ENCODE measurements around the gene ODAD3. TPM values are rescaled to one million over a fixed set of nuclear protein-coding genes. Genes with fewer than 3 reads are reported as not detected.
"Not testable (repeated sequence)": the region's sequence is repeated elsewhere in the genome, so short reads cannot be mapped to it uniquely, and the experiment has no call there.

ODAD3 gene
- 0.35 and 0.75 TPM in 2 replicates for total RNA-seq

- peak; percentile 99 for DNase-seq (ENCODE audit: low read depth)
These were observed at the start of gene ODAD3, which contains the start of gene PRKCSH for GRCh38 chr19:11435057-11435832. Gene ODAD3, minus strand, starts transcription at chr19:11435121. Its CDS starts 105 bp downstream, at chr19:11435016. Gene PRKCSH, plus strand, starts transcription at chr19:11435635. Its CDS starts 483 bp downstream, at chr19:11436118.

GRCh38 chr19:11483366-11484111, 48.6 kb upstream of the ODAD3 start:
- DNase-seq (ENCODE audit: low read depth): no peak

GRCh38 chr19:11482384-11483050, 47.6 kb upstream of the ODAD3 start:
- no peak for DNase-seq (ENCODE audit: low read depth)

GRCh38 chr19:11481534-11482383, 46.8 kb upstream of the ODAD3 start:
- peak; percentile 45 for DNase-seq (ENCODE audit: low read depth)

- DNase-seq (ENCODE audit: low read depth): no peak
These were observed 46.0 kb upstream of the ODAD3 start, which contains the start of gene ELAVL3 for GRCh38 chr19:11480715-11481533. Gene ELAVL3, minus strand, starts transcription at chr19:11481046. Its CDS starts 438 bp downstream, at chr19:11480608.

GRCh38 chr19:11479898-11480714, 45.2 kb upstream of the ODAD3 start:
- no peak for DNase-seq (ENCODE audit: low read depth)

- no peak for DNase-seq (ENCODE audit: low read depth)
These were observed 44.4 kb upstream of the ODAD3 start for GRCh38 chr19:11479090-11479897.

GRCh38 chr19:11478167-11479089, 43.5 kb upstream of the ODAD3 start:
- no peak for DNase-seq (ENCODE audit: low read depth)

GRCh38 chr19:11475861-11476260, 40.9 kb upstream of the ODAD3 start:
- DNase-seq (ENCODE audit: low read depth): peak; percentile 25

- not testable (repeated sequence) for DNase-seq (ENCODE audit: low read depth)
These were observed 40.4 kb upstream of the ODAD3 start for GRCh38 chr19:11475343-11475742.

GRCh38 chr19:11473725-11474124, 38.8 kb upstream of the ODAD3 start:
- DNase-seq (ENCODE audit: low read depth): no peak

- DNase-seq (ENCODE audit: low read depth): not testable (repeated sequence)
These were observed 33.4 kb upstream of the ODAD3 start for GRCh38 chr19:11468266-11468845.

- DNase-seq (ENCODE audit: low read depth): no peak
These were observed 30.7 kb upstream of the ODAD3 start for GRCh38 chr19:11465600-11465999.

- DNase-seq (ENCODE audit: low read depth): no peak
These were observed 29.7 kb upstream of the ODAD3 start for GRCh38 chr19:11464333-11465265.

- no peak for DNase-seq (ENCODE audit: low read depth)
These were observed 28.5 kb upstream of the ODAD3 start for GRCh38 chr19:11463391-11463790.

- DNase-seq (ENCODE audit: low read depth): no peak
These were observed 26.5 kb upstream of the ODAD3 start for GRCh38 chr19:11461453-11461852.

Data from renal cortical epithelial cell (primary cell).